SK-N-SH treated with all-trans-retinoic acid at 6 μM for 48 hours (cell line): ENCODE measurements around the gene ALDH1A2.

Experiments
- ARNTL ChIP-seq: fragments of 450-650 bp; formaldehyde crosslinking; IDR thresholded peaks from 2 replicates; pipeline ENCODE4 v1.5.0; 2020; ENCODE audit warnings: low read depth, mild to moderate bottlenecking, moderate library complexity, borderline replicate concordance
- CREB5 ChIP-seq: fragments of 250-450 bp; sonication (Bioruptor Pico); IDR thresholded peaks from 2 replicates; pipeline ENCODE4 v1.5.1; 2020; ENCODE audit warnings: low read depth, mild to moderate bottlenecking, moderate library complexity
- CSDC2 ChIP-seq: fragments of 250-450 bp; sonication (Bioruptor Pico); IDR thresholded peaks from 2 replicates; pipeline ENCODE4 v1.5.0; 2020; ENCODE audit warnings: mild to moderate bottlenecking, moderate library complexity
- ESRRG ChIP-seq: fragments of 250-450 bp; sonication (Bioruptor Pico); IDR thresholded peaks from 2 replicates; pipeline ENCODE4 v1.6.1; 2021; ENCODE audit warnings: mild to moderate bottlenecking
- SNAI2 ChIP-seq: fragments of 250-450 bp; sonication (Bioruptor Pico); IDR thresholded peaks from 2 replicates; pipeline ENCODE4 v1.5.0; 2020; ENCODE audit warnings: mild to moderate bottlenecking, moderate library complexity
- TOX ChIP-seq: fragments of 250-450 bp; sonication (Bioruptor Pico); IDR thresholded peaks from 2 replicates; pipeline ENCODE4 v1.8.0; 2021; ENCODE audit warnings: mild to moderate bottlenecking, moderate library complexity, borderline replicate concordance
- ZFP3 ChIP-seq: fragments of 250-450 bp; sonication (Bioruptor Pico); IDR thresholded peaks from 2 replicates; pipeline ENCODE4 v1.5.0; 2020; ENCODE audit warnings: mild to moderate bottlenecking, moderate library complexity

DNA sequence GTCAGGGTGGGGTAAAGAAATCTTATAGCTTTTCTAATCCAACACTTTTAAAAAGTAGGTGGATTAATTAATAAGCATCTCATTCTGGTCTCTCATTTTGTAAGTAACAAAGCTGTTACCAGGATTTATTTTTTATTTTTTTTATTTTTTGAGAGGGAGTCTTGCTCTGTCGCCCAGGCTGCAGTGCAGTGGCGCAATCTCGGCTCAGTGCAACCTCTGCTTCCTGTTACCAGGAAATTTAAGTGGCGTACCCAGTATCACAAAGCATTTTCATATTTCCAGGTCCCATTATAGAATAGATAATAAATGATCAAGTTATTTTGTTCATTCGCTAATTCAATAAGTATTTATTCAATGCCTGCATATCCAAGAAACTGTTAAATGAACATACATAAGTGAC, 13.2 kb downstream of the ALDH1A2 start:
- TF ChIP-seq ZFP3 (CRISPR knock-in tag) (no peak), CSDC2 (CRISPR knock-in tag) (no peak), ARNTL (CRISPR knock-in tag) (no peak), ESRRG (CRISPR knock-in tag) (no peak), SNAI2 (CRISPR knock-in tag) (no peak), TOX (CRISPR knock-in tag) (no peak), CREB5 (CRISPR knock-in tag) (no peak)
